HG03558 (cell line): Measurements from ENCODE around the gene INSRR.

Source experiments
- ATAC-seq: cut with Tn5 transposase; IDR thresholded peaks from one replicate; pipeline ENCODE4 v1.9.1; 2021; ENCODE audit warnings: moderate number of reproducible peaks; ENCODE audit not compliant: unreplicated experiment; ENCODE audit errors: extremely low read depth

The INSRR gene

DNA sequence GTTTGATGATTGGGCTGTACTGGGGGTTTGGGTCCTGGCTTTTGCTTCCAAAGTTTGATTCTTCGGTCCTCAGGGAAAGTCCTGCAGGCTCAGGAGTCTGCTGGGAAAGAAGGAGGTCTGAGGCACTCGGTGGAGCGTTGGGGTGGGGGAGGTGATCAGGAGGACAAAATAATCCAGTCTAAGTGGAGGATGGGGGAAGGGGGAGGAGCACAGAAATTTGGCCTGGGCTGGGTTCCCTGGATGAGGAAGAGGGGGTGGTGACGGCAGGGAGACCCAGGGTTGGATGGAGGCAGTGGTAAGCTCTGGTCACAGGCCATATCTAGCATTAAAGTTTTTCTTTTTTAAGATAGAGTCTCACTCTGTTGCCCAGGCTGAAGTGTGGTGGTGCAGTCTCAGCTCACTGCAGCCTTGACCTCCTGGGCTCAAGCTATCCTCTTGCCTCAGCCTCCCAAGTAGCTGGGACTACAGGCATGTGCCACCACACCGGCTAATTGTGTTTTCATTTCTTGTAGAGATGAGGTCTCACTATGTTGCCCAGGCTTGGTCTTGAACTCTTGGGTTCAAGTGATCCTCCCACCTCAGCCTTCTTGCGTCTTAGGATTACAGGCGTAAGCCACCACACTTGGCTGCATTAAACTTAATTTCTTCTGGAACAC lies 49.1 kb downstream of the INSRR start:
- ATAC-seq: no peak

GRCh38 chr1:156809281-156809680 lies 49.6 kb downstream of the INSRR start:
- ATAC-seq: no peak

DNA sequence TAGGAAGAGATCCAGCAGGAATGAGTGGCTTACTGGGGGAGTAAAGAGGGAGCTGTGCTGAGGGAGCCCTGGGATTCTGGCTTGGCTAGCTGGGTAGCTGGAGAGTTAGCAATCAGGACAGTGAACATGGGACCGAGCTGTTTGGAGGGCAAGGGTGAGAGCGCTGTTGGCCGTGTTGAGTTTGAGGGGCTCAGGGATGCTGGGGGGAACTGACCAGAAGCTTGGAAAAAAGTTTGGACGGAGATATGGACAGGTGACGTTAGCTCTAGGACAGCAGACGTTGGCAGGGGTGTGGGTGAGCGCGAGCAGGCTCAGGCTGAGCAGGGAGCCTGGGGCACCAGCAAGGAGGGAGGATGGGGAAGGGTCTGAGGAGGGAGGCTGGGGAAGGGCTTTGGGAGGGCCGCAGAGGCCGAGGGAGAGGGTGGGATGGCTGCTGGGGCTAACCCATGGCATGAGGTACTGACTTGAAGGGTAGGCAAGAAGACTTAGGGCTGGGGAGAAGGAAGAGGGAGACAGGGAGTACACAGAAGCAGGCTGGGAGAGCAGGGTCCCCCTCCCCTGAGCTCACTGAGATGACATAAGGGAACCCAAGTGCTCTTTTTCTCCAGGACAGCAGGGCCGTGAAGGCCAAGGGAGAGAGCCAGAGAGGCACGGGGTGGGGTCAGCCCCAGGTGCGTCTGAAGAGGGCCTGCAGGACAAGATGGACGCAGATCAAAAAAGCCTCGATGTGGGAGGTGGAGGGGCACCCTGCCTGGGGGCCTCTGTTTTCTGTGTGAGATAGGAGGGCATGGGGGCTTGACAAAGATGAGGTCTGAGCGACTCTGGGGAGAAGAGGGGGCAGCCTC lies 50.5 kb downstream of the INSRR start:
- no peak for ATAC-seq

GRCh38 chr1:156807627-156808026 lies 51.3 kb downstream of the INSRR start:
- no peak for ATAC-seq

- no peak for ATAC-seq
Observed at GRCh38 chr1:156806512-156807440, 52.1 kb downstream of the INSRR start.

GRCh38 chr1:156805766-156806511 lies 53.0 kb downstream of the INSRR start:
- ATAC-seq: no peak

- no peak for ATAC-seq
Observed at GRCh38 chr1:156804572-156805243, 54.2 kb downstream of the INSRR start.

- ATAC-seq: no peak
Observed at GRCh38 chr1:156804026-156804425, 54.9 kb downstream of the INSRR start.

GRCh38 chr1:156803086-156803851 lies 55.6 kb downstream of the INSRR start:
- no peak for ATAC-seq

DNA sequence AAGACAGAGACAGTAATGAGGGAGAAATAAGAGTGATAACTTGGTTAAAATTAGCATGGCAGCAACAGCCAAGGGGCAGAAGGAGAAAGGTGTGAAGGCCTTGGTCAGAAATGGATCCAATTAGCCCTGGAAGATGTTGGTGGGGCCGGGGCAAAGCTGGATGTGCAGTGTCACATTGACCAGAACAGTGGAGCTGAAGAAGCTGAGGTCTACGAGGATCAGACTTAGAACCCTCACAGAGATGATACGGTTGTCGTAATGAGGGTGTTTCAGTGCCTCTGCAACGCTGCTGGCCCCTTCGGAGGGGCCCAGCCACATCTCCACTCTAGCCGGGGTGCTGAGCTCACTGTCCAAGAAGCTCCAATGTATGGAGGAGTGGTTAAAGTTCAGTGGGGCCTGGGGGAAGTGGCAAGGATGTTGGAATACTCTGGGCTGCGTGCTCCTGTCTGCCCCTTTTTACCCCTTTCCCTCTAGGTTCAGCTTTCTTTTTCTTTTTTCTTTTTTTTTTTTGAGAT lies 56.4 kb downstream of the INSRR start:
- ATAC-seq: no peak

DNA sequence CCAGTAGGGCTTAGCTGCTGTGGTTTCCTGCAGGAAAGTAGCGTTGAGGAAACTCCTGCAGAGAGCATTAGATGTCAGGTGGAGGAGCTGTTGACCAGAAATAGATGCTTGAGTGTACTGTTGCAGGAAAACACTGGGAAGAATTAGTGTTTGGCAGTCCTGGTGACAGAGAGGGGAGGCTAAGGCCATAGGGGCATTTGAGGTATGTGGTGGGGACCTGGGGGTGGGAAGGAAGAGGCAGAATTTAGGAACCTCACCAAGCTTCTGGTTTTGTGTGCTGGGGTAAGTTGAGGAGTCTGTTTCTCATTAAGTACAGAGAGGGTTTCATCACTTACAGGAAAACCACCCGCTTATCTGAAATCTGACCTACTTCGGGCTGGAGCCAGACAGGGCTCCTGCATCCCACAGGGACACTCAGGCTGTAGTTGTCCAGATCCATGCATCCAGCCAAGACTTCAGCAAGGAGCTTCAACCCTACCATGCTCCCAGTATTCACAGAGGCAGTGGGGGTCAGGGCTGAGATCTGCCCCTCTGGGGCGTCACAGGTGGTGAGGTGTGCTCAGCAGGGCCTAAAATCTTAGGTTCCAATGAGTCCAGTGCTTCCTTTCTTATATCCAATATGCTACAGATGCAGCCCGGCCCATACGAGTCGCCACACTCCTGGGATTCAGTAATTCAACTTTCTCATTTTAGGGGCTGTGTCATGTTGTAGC lies 57.4 kb downstream of the INSRR start:
- ATAC-seq: no peak

DNA sequence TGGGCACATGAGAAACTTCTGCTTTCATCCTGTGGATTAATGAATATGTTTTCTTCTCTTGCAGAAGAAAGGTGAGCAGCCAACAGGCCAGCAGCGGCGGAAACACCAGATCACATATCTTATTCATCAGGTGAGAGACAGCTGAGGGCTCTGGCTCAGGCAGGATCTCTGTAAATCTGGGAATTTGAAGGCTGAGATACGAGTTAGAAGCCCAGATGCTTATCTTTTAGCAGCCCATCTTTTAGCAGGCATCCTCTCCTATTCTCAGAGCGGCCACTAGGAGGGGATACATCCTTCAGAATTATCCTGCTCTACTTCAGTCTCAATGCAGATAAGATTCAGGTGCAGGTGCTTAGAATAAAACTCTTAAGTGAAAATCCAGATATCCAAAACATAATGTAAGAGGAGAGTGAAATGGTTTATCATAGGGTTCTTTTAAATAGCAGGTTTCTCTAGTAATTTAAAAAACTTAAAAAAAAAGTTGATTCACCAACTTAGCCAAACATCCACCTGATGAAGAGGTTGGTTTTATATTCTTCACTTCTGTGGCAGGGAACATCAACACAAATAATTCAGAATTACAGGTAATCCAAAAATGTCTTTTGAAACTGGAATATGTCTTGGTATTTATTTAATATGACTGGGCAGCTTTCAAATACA lies 61.6 kb downstream of the INSRR start:
- ATAC-seq: no peak

DNA sequence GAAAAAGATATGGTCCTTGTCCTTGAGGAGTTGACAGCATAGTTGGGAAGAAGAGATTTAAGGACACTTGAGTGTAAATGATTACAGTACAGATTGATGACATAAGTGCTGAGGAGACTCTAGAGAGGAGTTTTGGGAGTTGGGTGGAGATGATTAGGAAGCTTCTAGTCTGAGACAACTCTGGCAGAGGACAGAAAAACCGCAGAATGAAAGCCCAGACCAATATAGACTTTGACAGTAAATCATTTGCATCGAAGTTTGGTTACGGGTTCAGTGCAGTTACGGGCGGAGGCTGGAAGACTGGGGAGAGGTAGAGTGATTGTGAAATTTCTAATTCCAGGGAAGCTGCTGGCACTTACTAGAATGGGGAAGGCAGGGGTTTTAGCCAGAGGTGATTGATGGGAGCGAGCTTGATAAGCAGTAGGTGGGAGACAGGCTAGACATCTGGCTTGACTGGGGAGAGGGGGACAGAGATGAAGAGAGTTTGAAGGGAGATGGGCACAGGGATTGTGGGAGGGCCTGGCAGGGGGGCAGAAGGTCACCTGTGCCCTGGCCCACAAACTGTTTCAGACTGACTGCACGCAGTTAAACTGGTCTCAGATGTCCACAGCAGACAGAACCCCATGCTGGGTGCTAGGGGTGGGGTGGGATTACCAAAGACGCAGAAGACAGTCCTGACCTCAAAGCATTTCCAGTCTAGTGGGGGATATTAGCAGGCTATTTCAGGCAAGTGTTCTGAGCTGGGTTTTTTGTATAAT lies 62.4 kb downstream of the INSRR start:
- no peak for ATAC-seq

- ATAC-seq: no peak
Observed at GRCh38 chr1:156795787-156796186, 63.1 kb downstream of the INSRR start.

DNA sequence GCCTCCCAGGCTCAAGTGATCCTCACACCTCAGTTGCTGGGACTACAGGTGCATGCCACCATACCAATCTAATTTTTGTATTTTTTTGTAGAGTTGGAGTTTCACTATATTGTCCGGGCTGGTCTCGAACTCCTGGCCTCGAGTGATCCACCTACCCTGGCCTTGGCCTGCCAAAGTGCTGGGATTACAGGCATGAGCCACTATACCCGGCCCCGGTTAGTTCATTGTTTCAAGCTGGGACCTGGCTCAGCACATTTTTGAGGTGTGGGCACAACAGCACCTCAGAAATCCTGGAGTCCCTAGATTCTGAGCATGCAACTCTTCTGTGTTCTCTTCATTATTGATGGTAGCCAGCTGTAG lies 63.6 kb downstream of the INSRR start:
- ATAC-seq: no peak

DNA sequence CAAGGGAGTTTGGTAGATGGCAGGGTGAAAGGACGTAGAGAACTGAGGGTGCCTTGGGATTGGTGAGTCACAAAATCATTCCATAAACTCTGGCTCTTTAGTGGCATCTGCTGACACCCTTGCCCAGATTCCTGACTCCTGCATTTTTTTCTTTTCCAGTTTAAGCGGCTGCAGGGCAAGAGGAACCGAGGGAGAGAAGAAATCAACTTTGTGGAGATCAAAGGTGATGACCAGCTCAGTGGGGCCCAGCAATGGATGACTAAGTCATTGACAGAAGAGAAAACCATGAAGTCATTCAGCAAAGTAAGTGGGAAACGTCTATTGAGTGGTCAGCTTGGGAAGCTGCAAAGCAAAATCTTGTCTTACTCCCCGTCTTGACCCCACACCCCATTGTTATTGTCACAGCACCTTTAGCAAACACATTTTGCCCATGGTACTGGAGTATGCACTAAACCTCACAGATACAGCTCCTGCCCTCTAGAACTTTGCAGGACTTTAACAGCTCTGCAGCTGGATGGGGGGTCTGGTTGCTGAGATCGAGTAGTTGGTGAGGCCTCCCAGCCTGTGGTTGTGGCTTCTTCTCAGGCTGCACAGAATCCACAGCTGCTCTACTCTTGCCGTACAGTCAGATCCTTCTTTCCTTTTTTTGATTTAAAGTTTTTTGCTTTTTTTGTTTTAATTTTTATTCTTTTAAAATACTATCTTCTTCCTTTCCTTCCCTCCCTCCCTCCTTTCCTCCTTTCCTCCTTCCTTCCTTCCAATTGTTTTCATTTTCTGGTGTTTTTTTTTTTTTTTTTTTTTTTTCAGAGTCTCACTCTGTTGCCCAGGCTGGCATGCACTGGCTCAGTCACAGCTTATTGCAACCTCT lies 64.2 kb downstream of the INSRR start:
- no peak for ATAC-seq
